Activated gamma-delta T cell treated with Interleukin-2 at 50 U/mL for 16 hours (primary cell): ENCODE measurements around the gene EXOC6B.
A peak's percentile ranks its signal among the peaks of the same experiment; 100 is the strongest.

Experiments
- DNase-seq: peaks from one replicate; pipeline ENCODE4 v3.0.0-alpha.2; 2020

Gene EXOC6B

GRCh38 chr2:72154386-72154975 is 671.4 kb downstream of the EXOC6B start:
- no peak for DNase-seq

- DNase-seq: no peak
These were observed 671.9 kb downstream of the EXOC6B start for GRCh38 chr2:72153924-72154323.

GRCh38 chr2:72153026-72153791 is 672.6 kb downstream of the EXOC6B start:
- no peak for DNase-seq

- no peak for DNase-seq
These were observed 674.9 kb downstream of the EXOC6B start for GRCh38 chr2:72150861-72151356.

GRCh38 chr2:72150157-72150860 is 675.5 kb downstream of the EXOC6B start:
- DNase-seq: peak; percentile 56

- DNase-seq: no peak
These were observed 676.2 kb downstream of the EXOC6B start for GRCh38 chr2:72149556-72150156.

- DNase-seq: no peak
These were observed 676.8 kb downstream of the EXOC6B start for GRCh38 chr2:72148837-72149555.

GRCh38 chr2:72148003-72148836 is 677.6 kb downstream of the EXOC6B start:
- no peak for DNase-seq

- DNase-seq: no peak
These were observed 678.4 kb downstream of the EXOC6B start, which contains the start of gene CYP26B1 for GRCh38 chr2:72147303-72147971. CYP26B1 (minus strand) TSS chr2:72147862; CDS start chr2:72147834, 28 bp downstream.

GRCh38 chr2:72146347-72147302 is 679.2 kb downstream of the EXOC6B start:
- DNase-seq: no peak

GRCh38 chr2:72145658-72146329 is 680.0 kb downstream of the EXOC6B start:
- no peak for DNase-seq

- no peak for DNase-seq
These were observed 680.6 kb downstream of the EXOC6B start for GRCh38 chr2:72145289-72145657.

GRCh38 chr2:72144632-72145288 is 681.1 kb downstream of the EXOC6B start:
- DNase-seq: no peak

GRCh38 chr2:72144274-72144631 is 681.6 kb downstream of the EXOC6B start:
- DNase-seq: no peak

- DNase-seq: no peak
These were observed 682.2 kb downstream of the EXOC6B start for GRCh38 chr2:72143441-72144273.

GRCh38 chr2:72142570-72143440 is 683.0 kb downstream of the EXOC6B start:
- DNase-seq: no peak
